ENCODE measurements around the gene DRD2. TPM values are rescaled to one million over a fixed set of nuclear protein-coding genes. Genes with fewer than 3 reads are reported as not detected.

The DRD2 gene
- 0.10 to 0.24 TPM (median 0.21 TPM) in 3 of 5 replicates, not detected in the others for total RNA-seq (2022; extraction: Qiagen RNA extraction; ENCODE audit: low read depth)

GRCh38 chr11:113475160-113475761 is at the start of gene DRD2:
Gene DRD2 (minus strand): TSS chr11:113475398. CDS start chr11:113424651, 50,747 bp downstream.

GRCh38 chr11:113387605-113388211 is 87.5 kb downstream of the DRD2 start, which contains the start of gene ANKK1:
Gene ANKK1 (plus strand): TSS chr11:113387779. CDS start chr11:113387885, 106 bp downstream.

Other genes with a start within 250 kb of the DRD2 start
- 4.7 to 8.1 TPM (median 6.0 TPM) in 5 replicates for gene TTC12, start 160.8 kb downstream of the DRD2 start, total RNA-seq (2022; extraction: Qiagen RNA extraction; ENCODE audit: low read depth)
- 0.07 TPM in 2 of 5 replicates, not detected in the others for gene ANKK1, start 87.6 kb downstream of the DRD2 start, total RNA-seq (2022; extraction: Qiagen RNA extraction; ENCODE audit: low read depth)
- gene TMPRSS5, start 230.9 kb upstream of the DRD2 start, total RNA-seq (2022; extraction: Qiagen RNA extraction; ENCODE audit: low read depth): 0.09 to 0.14 TPM (median 0.12 TPM) in 5 replicates

All from A549 treated with DMSO at 1 μM for 4 hours (cell line).